MM.1S (cell line): ENCODE data around the gene ATF7IP.
A peak's percentile ranks its signal among the peaks of the same experiment; 100 is the strongest.

Source experiments
- DNase-seq: peaks from one replicate; pipeline ENCODE4 v3.0.0-alpha.2; 2015
- H2AFZ ChIP-seq: fragments of 300-600 bp; sonication (generic); 2 replicates; pipeline ENCODE4 v1.6.0; 2016; ENCODE audit warnings: antibody characterized with exemption, low read length
- H3F3A ChIP-seq: fragments of 300-600 bp; sonication (generic); 2 replicates; pipeline ENCODE4 v1.6.1; 2016; ENCODE audit warnings: mild to moderate bottlenecking, antibody characterized with exemption, low read length, moderate library complexity, mixed read lengths; ENCODE audit not compliant: insufficient read depth
- H3K27ac ChIP-seq: fragments of 300-600 bp; sonication (generic); 2 replicates; pipeline ENCODE4 v1.5.1; 2016; ENCODE audit warnings: mild to moderate bottlenecking, low read length
- H3K27me3 ChIP-seq: fragments of 300-600 bp; sonication (generic); replicated peaks from 2 replicates; pipeline ENCODE4 v1.6.0; 2016; ENCODE audit warnings: low read length; ENCODE audit not compliant: insufficient read depth
- H3K36me3 ChIP-seq: fragments of 300-600 bp; sonication (generic); replicated peaks from 2 replicates; pipeline ENCODE4 v1.6.1; 2016; ENCODE audit warnings: mild to moderate bottlenecking, low read length, mixed read lengths; ENCODE audit not compliant: insufficient read depth
- H3K4me1 ChIP-seq: fragments of 300-600 bp; sonication (generic); 2 replicates; pipeline ENCODE4 v1.6.1; 2016; ENCODE audit warnings: low read length, mixed read lengths
- H3K4me2 ChIP-seq: fragments of 300-600 bp; sonication (generic); 2 replicates; pipeline ENCODE4 v1.6.0; 2016; ENCODE audit warnings: low read depth, low read length
- H3K4me3 ChIP-seq: fragments of 300-600 bp; sonication (generic); 2 replicates; pipeline ENCODE4 v1.5.1; 2016; ENCODE audit warnings: low read length, mixed read lengths
- H3K79me2 ChIP-seq: fragments of 300-600 bp; sonication (generic); 2 replicates; pipeline ENCODE4 v1.6.1; 2016; ENCODE audit warnings: mixed run types, low read length, mixed read lengths
- H3K9ac ChIP-seq: fragments of 300-600 bp; sonication (generic); 2 replicates; pipeline ENCODE4 v1.6.1; 2016; ENCODE audit warnings: low read length, mixed read lengths
- H3K9me2 ChIP-seq: fragments of 300-600 bp; sonication (generic); replicated peaks from 2 replicates; pipeline ENCODE4 v1.6.1; 2016; ENCODE audit warnings: mild to moderate bottlenecking, low read length, mixed read lengths; ENCODE audit not compliant: insufficient read depth
- H3K9me3 ChIP-seq: fragments of 300-600 bp; sonication (generic); replicated peaks from 2 replicates; pipeline ENCODE4 v1.6.1; 2016; ENCODE audit warnings: mild to moderate bottlenecking, low read length, mixed read lengths; ENCODE audit not compliant: insufficient read depth
- H4K20me1 ChIP-seq: fragments of 300-600 bp; sonication (generic); 2 replicates; pipeline ENCODE4 v1.6.1; 2016; ENCODE audit warnings: mild to moderate bottlenecking, low read length, moderate library complexity, mixed read lengths; ENCODE audit not compliant: insufficient read depth
- EZH2 ChIP-seq: fragments of 300-600 bp; sonication (generic); optimal IDR thresholded peaks from 2 replicates; pipeline ENCODE3; 2017; ENCODE audit warnings: low read depth, mild to moderate bottlenecking, antibody characterized with exemption, low read length, mixed read lengths
- EZH2phosphoT487 ChIP-seq: fragments of 300-600 bp; sonication (generic); IDR thresholded peaks from 2 replicates; pipeline ENCODE4 v1.6.1; 2018; ENCODE audit warnings: antibody characterized with exemption, low read length
- TF ChIP-seq, protein P1 (sequence below): fragments of 300-600 bp; sonication (generic); IDR thresholded peaks from 2 replicates; pipeline ENCODE4 v1.5.1; 2016; ENCODE audit warnings: antibody characterized with exemption, low read length, mixed read lengths

Gene ATF7IP

GRCh38 chr12:14356147-14356546 is 9.3 kb upstream of the ATF7IP start:
- no peaks in the 10 kb centered on the region for H3K9me3 ChIP-seq
- no peak for TF ChIP-seq EZH2phosphoT487
- TF ChIP-seq, protein P1, sequence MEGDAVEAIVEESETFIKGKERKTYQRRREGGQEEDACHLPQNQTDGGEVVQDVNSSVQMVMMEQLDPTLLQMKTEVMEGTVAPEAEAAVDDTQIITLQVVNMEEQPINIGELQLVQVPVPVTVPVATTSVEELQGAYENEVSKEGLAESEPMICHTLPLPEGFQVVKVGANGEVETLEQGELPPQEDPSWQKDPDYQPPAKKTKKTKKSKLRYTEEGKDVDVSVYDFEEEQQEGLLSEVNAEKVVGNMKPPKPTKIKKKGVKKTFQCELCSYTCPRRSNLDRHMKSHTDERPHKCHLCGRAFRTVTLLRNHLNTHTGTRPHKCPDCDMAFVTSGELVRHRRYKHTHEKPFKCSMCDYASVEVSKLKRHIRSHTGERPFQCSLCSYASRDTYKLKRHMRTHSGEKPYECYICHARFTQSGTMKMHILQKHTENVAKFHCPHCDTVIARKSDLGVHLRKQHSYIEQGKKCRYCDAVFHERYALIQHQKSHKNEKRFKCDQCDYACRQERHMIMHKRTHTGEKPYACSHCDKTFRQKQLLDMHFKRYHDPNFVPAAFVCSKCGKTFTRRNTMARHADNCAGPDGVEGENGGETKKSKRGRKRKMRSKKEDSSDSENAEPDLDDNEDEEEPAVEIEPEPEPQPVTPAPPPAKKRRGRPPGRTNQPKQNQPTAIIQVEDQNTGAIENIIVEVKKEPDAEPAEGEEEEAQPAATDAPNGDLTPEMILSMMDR, result no peak
- TF ChIP-seq EZH2, result no peak

GRCh38 chr12:14357486-14357885 is 8.0 kb upstream of the ATF7IP start:
- H3K9ac ChIP-seq, result no peak overlapping the region
- no peak overlapping the region for H2AFZ ChIP-seq
- no peaks in the 10 kb centered on the region for H3K9me3 ChIP-seq
- H3K27ac ChIP-seq, result no peak overlapping the region
- no peak overlapping the region for H3K4me3 ChIP-seq
- no peak for DNase-seq
- no peaks in the 10 kb centered on the region for H3K9me2 ChIP-seq
- no peaks in the 10 kb centered on the region for H3K27me3 ChIP-seq
- no peaks in the 10 kb centered on the region for H3K36me3 ChIP-seq
- no peaks in the 10 kb centered on the region for H3K79me2 ChIP-seq
- H3K4me1 ChIP-seq, result peaks cover under 1% of the 10 kb centered on the region; the same call in 1 of the 2 replicates
- H3F3A ChIP-seq, result no peaks in the 10 kb centered on the region
- TF ChIP-seq EZH2phosphoT487 (no peak), EZH2 (no peak)
- TF ChIP-seq, protein P1, result no peak
- no peak overlapping the region for H3K4me2 ChIP-seq
- H4K20me1 ChIP-seq, result no peaks in the 10 kb centered on the region

More at GRCh38 chr12:14356147-14356546, 9.3 kb upstream of the ATF7IP start:
- no peaks in the 10 kb centered on the region for H3K36me3 ChIP-seq
- no peak overlapping the region for H3K4me3 ChIP-seq
- H4K20me1 ChIP-seq, result no peaks in the 10 kb centered on the region
- H3K27me3 ChIP-seq, result no peaks in the 10 kb centered on the region
- H3K79me2 ChIP-seq, result no peaks in the 10 kb centered on the region
- H3F3A ChIP-seq, result no peaks in the 10 kb centered on the region
- no peak for DNase-seq
- H3K9ac ChIP-seq, result no peak overlapping the region
- H3K27ac ChIP-seq, result no peak overlapping the region
- H3K9me2 ChIP-seq, result no peaks in the 10 kb centered on the region
- H3K4me2 ChIP-seq, result no peak overlapping the region
- no peak overlapping the region for H2AFZ ChIP-seq
- no peaks in the 10 kb centered on the region for H3K4me1 ChIP-seq

GRCh38 chr12:14362352-14362751 is 3.1 kb upstream of the ATF7IP start:
- Histone ChIP-seq H3K9me3 (no peaks in the 10 kb centered on the region), H3K4me3 (no peak overlapping the region), H3K9ac (no peak overlapping the region), H3K27me3 (no peaks in the 10 kb centered on the region), H3F3A (peaks cover 15% of the 10 kb centered on the region), H3K4me1 (peaks cover 6% of the 10 kb centered on the region; the same call in 1 of the 2 replicates), H3K9me2 (no peaks in the 10 kb centered on the region), H3K36me3 (no peaks in the 10 kb centered on the region), H3K27ac (peak overlapping the region; percentile 10; the same call in 1 of the 2 replicates), H2AFZ (no peak overlapping the region), H3K4me2 (no peak overlapping the region), H4K20me1 (no peaks in the 10 kb centered on the region), H3K79me2 (peaks cover 13% of the 10 kb centered on the region)
- no peak for DNase-seq
- no peak for TF ChIP-seq EZH2phosphoT487
- TF ChIP-seq, protein P1, result no peak
- TF ChIP-seq EZH2, result no peak
